Activated naive CD8-positive, alpha-beta T cell treated with anti-CD3 and anti-CD28 coated beads, Interleukin-2, amount 50 U/mL, for 24 hours (primary cell): ENCODE results near the gene PFN3.
A peak's percentile ranks its signal among the peaks of the same experiment; 100 is the strongest.

ENCODE experiments used
- ATAC-seq: fragments of 150-1000 bp; cut with Tn5 transposase; one replicate; pipeline ENCODE4 v1.10.0; 2021
- DNase-seq: peaks from one replicate; pipeline ENCODE4 v3.0.0; 2021
- H3K27ac Mint-ChIP-seq: one replicate; pipeline ENCODE4 v1.8.0; 2021; ENCODE audit warnings: mild to moderate bottlenecking, mixed read lengths
- H3K27me3 Mint-ChIP-seq: one replicate; pipeline ENCODE4 v1.8.0; 2021; ENCODE audit warnings: mixed read lengths
- H3K36me3 Mint-ChIP-seq: one replicate; pipeline ENCODE4 v1.8.0; 2021; ENCODE audit warnings: low read depth, mixed read lengths
- H3K4me1 Mint-ChIP-seq: one replicate; pipeline ENCODE4 v1.8.0; 2021; ENCODE audit warnings: mixed read lengths
- H3K4me3 Mint-ChIP-seq: one replicate; pipeline ENCODE4 v1.8.0; 2021; ENCODE audit warnings: mild to moderate bottlenecking, moderate library complexity, mixed read lengths
- H3K9me3 Mint-ChIP-seq: one replicate; pipeline ENCODE4 v1.8.0; 2021; ENCODE audit warnings: mixed read lengths

The PFN3 gene

GRCh38 chr5:177399997-177400868, at the start of gene PFN3:
Gene PFN3 (minus strand): TSS chr5:177400661. CDS start chr5:177400576, 85 bp downstream.
- no peaks in the 10 kb centered on the region for H3K36me3 Mint-ChIP-seq
- DNase-seq, result no peak
- H3K4me1 Mint-ChIP-seq, result peaks cover 23% of the 10 kb centered on the region
- H3K4me3 Mint-ChIP-seq, result no peak within 1 kb of the TSS
- no peak within 1 kb of the TSS for H3K27ac Mint-ChIP-seq
- ATAC-seq, result no peak
- peaks cover 23% of the 10 kb centered on the region for H3K27me3 Mint-ChIP-seq
- no peaks in the 10 kb centered on the region for H3K9me3 Mint-ChIP-seq

- Mint-ChIP-seq H3K9me3 (no peaks in the 10 kb centered on the region), H3K27me3 (no peaks in the 10 kb centered on the region), H3K4me3 (peak overlapping the region; percentile 73), H3K4me1 (peaks cover 54% of the 10 kb centered on the region), H3K36me3 (no peaks in the 10 kb centered on the region), H3K27ac (no peak overlapping the region)
- DNase-seq, result no peak
- no peak for ATAC-seq
Measured at GRCh38 chr5:177449140-177450061, 48.9 kb upstream of the PFN3 start.

- Mint-ChIP-seq H3K4me3 (peak overlapping the region; percentile 73), H3K9me3 (no peaks in the 10 kb centered on the region), H3K27me3 (no peaks in the 10 kb centered on the region), H3K4me1 (peaks cover 58% of the 10 kb centered on the region), H3K27ac (peak overlapping the region; percentile 75), H3K36me3 (peaks cover 2% of the 10 kb centered on the region)
- DNase-seq (no peak), ATAC-seq (no peak)
Measured at GRCh38 chr5:177448244-177448950, 47.9 kb upstream of the PFN3 start.

- peak; percentile 6 for ATAC-seq
Measured at GRCh38 chr5:177447611-177448243, 47.3 kb upstream of the PFN3 start.

GRCh38 chr5:177447066-177447610, 46.7 kb upstream of the PFN3 start:
- peak overlapping the region; percentile 73 for H3K4me3 Mint-ChIP-seq
- H3K9me3 Mint-ChIP-seq, result no peaks in the 10 kb centered on the region
- no peak overlapping the region for H3K27ac Mint-ChIP-seq
- peaks cover 4% of the 10 kb centered on the region for H3K36me3 Mint-ChIP-seq
- H3K27me3 Mint-ChIP-seq, result no peaks in the 10 kb centered on the region
- DNase-seq (peak; percentile 73), ATAC-seq (peak; percentile 8)
- peaks cover 54% of the 10 kb centered on the region for H3K4me1 Mint-ChIP-seq

More at GRCh38 chr5:177447611-177448243, 47.3 kb upstream of the PFN3 start:
- peaks cover 2% of the 10 kb centered on the region for H3K36me3 Mint-ChIP-seq
- DNase-seq, result peak; percentile 53
- H3K9me3 Mint-ChIP-seq, result no peaks in the 10 kb centered on the region
- H3K4me1 Mint-ChIP-seq, result peaks cover 56% of the 10 kb centered on the region
- peak overlapping the region; percentile 75 for H3K27ac Mint-ChIP-seq
- no peaks in the 10 kb centered on the region for H3K27me3 Mint-ChIP-seq
- peak overlapping the region; percentile 73 for H3K4me3 Mint-ChIP-seq

GRCh38 chr5:177446200-177447065, 46.0 kb upstream of the PFN3 start, which contains the start of gene PRR7:
Gene PRR7 (plus strand): TSS chr5:177446814. CDS start chr5:177455068, 8,254 bp downstream.
- peaks cover 54% of the 10 kb centered on the region for H3K4me1 Mint-ChIP-seq
- no peaks in the 10 kb centered on the region for H3K9me3 Mint-ChIP-seq
- peak; percentile 51 for ATAC-seq
- H3K27me3 Mint-ChIP-seq, result no peaks in the 10 kb centered on the region
- peaks cover 5% of the 10 kb centered on the region for H3K36me3 Mint-ChIP-seq
- peak within 1 kb of the TSS; percentile 73 for H3K4me3 Mint-ChIP-seq
- peak within 1 kb of the TSS; percentile 79 for H3K27ac Mint-ChIP-seq
- peak; percentile 80 for DNase-seq

- Mint-ChIP-seq H3K27ac (peak overlapping the region; percentile 79), H3K9me3 (no peaks in the 10 kb centered on the region), H3K27me3 (no peaks in the 10 kb centered on the region), H3K36me3 (peaks cover 7% of the 10 kb centered on the region), H3K4me3 (peak overlapping the region; percentile 71), H3K4me1 (peaks cover 54% of the 10 kb centered on the region)
- DNase-seq, result no peak
- ATAC-seq, result no peak
Measured at GRCh38 chr5:177445917-177446199, 45.4 kb upstream of the PFN3 start.

- no peaks in the 10 kb centered on the region for H3K27me3 Mint-ChIP-seq
- no peak for DNase-seq
- ATAC-seq, result no peak
Measured at GRCh38 chr5:177445052-177445916, 44.8 kb upstream of the PFN3 start.

GRCh38 chr5:177444106-177445051, 43.9 kb upstream of the PFN3 start:
- no peak for DNase-seq
- peak overlapping the region; percentile 71 for H3K4me3 Mint-ChIP-seq

More at GRCh38 chr5:177445052-177445916, 44.8 kb upstream of the PFN3 start:
- Mint-ChIP-seq H3K4me3 (peak overlapping the region; percentile 71), H3K36me3 (peaks cover 9% of the 10 kb centered on the region), H3K4me1 (peaks cover 59% of the 10 kb centered on the region), H3K27ac (peak overlapping the region; percentile 79), H3K9me3 (no peaks in the 10 kb centered on the region)

GRCh38 chr5:177443144-177443983, 42.9 kb upstream of the PFN3 start:
- Mint-ChIP-seq H3K4me1 (peaks cover 66% of the 10 kb centered on the region), H3K4me3 (no peak overlapping the region), H3K27ac (peak overlapping the region; percentile 18), H3K27me3 (no peaks in the 10 kb centered on the region), H3K36me3 (peaks cover 20% of the 10 kb centered on the region), H3K9me3 (no peaks in the 10 kb centered on the region)
- DNase-seq (no peak), ATAC-seq (no peak)

More at GRCh38 chr5:177444106-177445051, 43.9 kb upstream of the PFN3 start:
- Mint-ChIP-seq H3K27ac (peak overlapping the region; percentile 49), H3K36me3 (peaks cover 16% of the 10 kb centered on the region), H3K9me3 (no peaks in the 10 kb centered on the region), H3K4me1 (peaks cover 68% of the 10 kb centered on the region), H3K27me3 (no peaks in the 10 kb centered on the region)
- no peak for ATAC-seq
